BLaER1 treated with 17β-estradiol and CSF1 and Interleukin-3, amounts not matched to agents 10 nM and 100 nM (cell line): Measurements from ENCODE around the gene ADGRA1.
"Not testable (repeated sequence)": the region's sequence is repeated elsewhere in the genome, so short reads cannot be mapped to it uniquely, and the experiment has no call there.

Experiments
- H3K27ac ChIP-seq, 11 experiments: shearing (Covaris generic); formaldehyde crosslinking; 2 replicates each; pipeline ENCODE4 v1.8.1; 2022
- H3K27me3 ChIP-seq, 11 experiments: shearing (Covaris generic); formaldehyde crosslinking; 2 replicates each; pipeline ENCODE4 v1.8.1; 2022
- H3K36me3 ChIP-seq, 11 experiments: shearing (Covaris generic); formaldehyde crosslinking; 2 replicates each; pipeline ENCODE4 v1.8.1; 2022
- H3K4me1 ChIP-seq, 10 experiments: shearing (Covaris generic); formaldehyde crosslinking; 2 replicates each; pipeline ENCODE4 v1.8.1; 2022
- H3K4me2 ChIP-seq, 11 experiments: shearing (Covaris generic); formaldehyde crosslinking; 2 replicates each; pipeline ENCODE4 v1.8.1; 2022
- H3K4me3 ChIP-seq, 10 experiments: shearing (Covaris generic); formaldehyde crosslinking; 2 replicates each; pipeline ENCODE4 v1.8.1; 2022
- H3K9ac ChIP-seq, 11 experiments: shearing (Covaris generic); formaldehyde crosslinking; 2 replicates each; pipeline ENCODE4 v1.8.1; 2022
- H3K9me3 ChIP-seq, 11 experiments: shearing (Covaris generic); formaldehyde crosslinking; replicated peaks in 1 of 11; 2 replicates each; pipeline ENCODE4 v1.8.1; 2022
- H4K20me1 ChIP-seq, 11 experiments: shearing (Covaris generic); formaldehyde crosslinking; 2 replicates each; pipeline ENCODE4 v1.8.1; 2022
- Cebpa-rat ChIP-seq, 11 experiments: shearing (Covaris generic); IDR thresholded peaks; 2 replicates each; pipeline ENCODE4 v1.8.1; 2022

Gene ADGRA1

GRCh38 chr10:133110609-133111275 lies 23.0 kb downstream of the ADGRA1 start:
- H3K4me3 ChIP-seq, result no peak overlapping the region
- H3K36me3 ChIP-seq, result no peaks in the 10 kb centered on the region; a peak in 1 of 22 replicates
- H4K20me1 ChIP-seq, result no peaks in the 10 kb centered on the region
- TF ChIP-seq Cebpa-rat (IDR thresholded peaks at IDR 0.05), result no peak
- peaks cover 40 to 67% (median 54%) of the 10 kb centered on the region in 11 experiments for H3K9me3 ChIP-seq
- no peak overlapping the region for H3K27ac ChIP-seq
- H3K4me1 ChIP-seq, result 0 out of 20 replicates have a peak, but pooled peaks cover 0 to under 1% (median 0%) of the 10 kb centered on the region in 10 experiments
- no peak overlapping the region for H3K9ac ChIP-seq
- H3K4me2 ChIP-seq, result no peak overlapping the region
- peaks cover 0 to 9% (median 0%) of the 10 kb centered on the region in 11 experiments; a peak in 5 of 22 replicates for H3K27me3 ChIP-seq

- not testable (repeated sequence) for H4K20me1 ChIP-seq, H3K27me3 ChIP-seq, H3K4me1 ChIP-seq, H3K27ac ChIP-seq, H3K9ac ChIP-seq, H3K4me2 ChIP-seq, H3K36me3 ChIP-seq, H3K4me3 ChIP-seq
- peaks cover 34 to 61% (median 50%) of the 10 kb centered on the region in 11 experiments for H3K9me3 ChIP-seq
Measured at GRCh38 chr10:133111640-133112039, 23.9 kb downstream of the ADGRA1 start.

GRCh38 chr10:133113146-133113830 lies 25.6 kb downstream of the ADGRA1 start:
- Histone ChIP-seq H3K27ac (no peak overlapping the region), H3K9me3 (peaks cover 30 to 57% (median 44%) of the 10 kb centered on the region in 11 experiments), H4K20me1 (no peaks in the 10 kb centered on the region), H3K4me3 (no peak overlapping the region), H3K9ac (no peak overlapping the region), H3K4me1 (no peaks in the 10 kb centered on the region), H3K4me2 (no peak overlapping the region), H3K27me3 (peaks cover 0 to 9% (median 0%) of the 10 kb centered on the region in 11 experiments; a peak in 5 of 22 replicates), H3K36me3 (no peaks in the 10 kb centered on the region)
- no peak for TF ChIP-seq Cebpa-rat (IDR thresholded peaks at IDR 0.05)

- Histone ChIP-seq H3K4me2 (no peak overlapping the region), H3K27me3 (peaks cover 0 to 9% (median 0%) of the 10 kb centered on the region in 11 experiments; a peak in 5 of 22 replicates), H3K4me3 (no peak overlapping the region), H4K20me1 (no peaks in the 10 kb centered on the region), H3K9me3 (peaks cover 31 to 58% (median 45%) of the 10 kb centered on the region in 11 experiments), H3K4me1 (no peaks in the 10 kb centered on the region), H3K9ac (no peak overlapping the region), H3K27ac (no peak overlapping the region), H3K36me3 (no peaks in the 10 kb centered on the region)
- no peak for TF ChIP-seq Cebpa-rat (IDR thresholded peaks at IDR 0.05)
Measured at GRCh38 chr10:133113847-133114246, 26.1 kb downstream of the ADGRA1 start.

GRCh38 chr10:133114251-133114650 lies 26.5 kb downstream of the ADGRA1 start:
- no peak for TF ChIP-seq Cebpa-rat (IDR thresholded peaks at IDR 0.05)
- Histone ChIP-seq H3K9ac (no peak overlapping the region), H3K9me3 (peaks cover 32 to 59% (median 47%) of the 10 kb centered on the region in 11 experiments), H3K4me1 (no peaks in the 10 kb centered on the region), H3K27me3 (peaks cover 0 to 9% (median 0%) of the 10 kb centered on the region in 11 experiments; a peak in 5 of 22 replicates), H3K27ac (no peak overlapping the region), H3K4me2 (no peak overlapping the region), H4K20me1 (no peaks in the 10 kb centered on the region), H3K36me3 (no peaks in the 10 kb centered on the region), H3K4me3 (no peak overlapping the region)

GRCh38 chr10:133114726-133115452 lies 27.2 kb downstream of the ADGRA1 start:
- no peak overlapping the region for H3K9ac ChIP-seq
- no peaks in the 10 kb centered on the region for H3K4me1 ChIP-seq
- no peak overlapping the region for H3K4me3 ChIP-seq
- H3K27me3 ChIP-seq, result peaks cover 0 to 7% (median 0%) of the 10 kb centered on the region in 11 experiments; a peak in 4 of 22 replicates
- no peak for TF ChIP-seq Cebpa-rat (IDR thresholded peaks at IDR 0.05)
- H3K36me3 ChIP-seq, result no peaks in the 10 kb centered on the region
- H3K27ac ChIP-seq, result no peak overlapping the region
- no peak overlapping the region for H3K4me2 ChIP-seq
- no peaks in the 10 kb centered on the region for H4K20me1 ChIP-seq
- peaks cover 32 to 59% (median 47%) of the 10 kb centered on the region in 11 experiments for H3K9me3 ChIP-seq

GRCh38 chr10:133115453-133115842 lies 27.7 kb downstream of the ADGRA1 start:
- no peak overlapping the region for H3K9ac ChIP-seq
- no peak overlapping the region for H3K4me2 ChIP-seq
- H3K27ac ChIP-seq, result no peak overlapping the region
- TF ChIP-seq Cebpa-rat (IDR thresholded peaks at IDR 0.05), result no peak
- H3K9me3 ChIP-seq, result peaks cover 35 to 60% (median 52%) of the 10 kb centered on the region in 11 experiments
- H3K4me3 ChIP-seq, result no peak overlapping the region
- no peaks in the 10 kb centered on the region for H3K36me3 ChIP-seq
- H3K4me1 ChIP-seq, result no peaks in the 10 kb centered on the region
- no peaks in the 10 kb centered on the region for H4K20me1 ChIP-seq
- H3K27me3 ChIP-seq, result peaks cover 0 to 2% (median 0%) of the 10 kb centered on the region in 11 experiments; a peak in 1 of 22 replicates

- no peak overlapping the region for H3K9ac ChIP-seq
- no peaks in the 10 kb centered on the region for H3K4me1 ChIP-seq
- H3K27me3 ChIP-seq, result no peaks in the 10 kb centered on the region
- no peaks in the 10 kb centered on the region for H3K36me3 ChIP-seq
- peaks cover 37 to 61% (median 53%) of the 10 kb centered on the region in 11 experiments for H3K9me3 ChIP-seq
- H4K20me1 ChIP-seq, result no peaks in the 10 kb centered on the region
- TF ChIP-seq Cebpa-rat (IDR thresholded peaks at IDR 0.05), result no peak
- no peak overlapping the region for H3K4me2 ChIP-seq
- H3K27ac ChIP-seq, result no peak overlapping the region
- no peak overlapping the region for H3K4me3 ChIP-seq
Measured at GRCh38 chr10:133115976-133116375, 28.3 kb downstream of the ADGRA1 start.

GRCh38 chr10:133116455-133116854 lies 28.7 kb downstream of the ADGRA1 start:
- no peaks in the 10 kb centered on the region for H3K36me3 ChIP-seq
- no peak overlapping the region for H3K4me2 ChIP-seq
- no peak overlapping the region for H3K9ac ChIP-seq
- H4K20me1 ChIP-seq, result no peaks in the 10 kb centered on the region
- H3K27ac ChIP-seq, result no peak overlapping the region
- H3K4me1 ChIP-seq, result no peaks in the 10 kb centered on the region
- H3K27me3 ChIP-seq, result no peaks in the 10 kb centered on the region
- TF ChIP-seq Cebpa-rat (IDR thresholded peaks at IDR 0.05), result no peak
- peaks cover 37 to 58% (median 53%) of the 10 kb centered on the region in 11 experiments for H3K9me3 ChIP-seq
- H3K4me3 ChIP-seq, result no peak overlapping the region
